ENCODE measurements around the gene NAP1L5.

DNA sequence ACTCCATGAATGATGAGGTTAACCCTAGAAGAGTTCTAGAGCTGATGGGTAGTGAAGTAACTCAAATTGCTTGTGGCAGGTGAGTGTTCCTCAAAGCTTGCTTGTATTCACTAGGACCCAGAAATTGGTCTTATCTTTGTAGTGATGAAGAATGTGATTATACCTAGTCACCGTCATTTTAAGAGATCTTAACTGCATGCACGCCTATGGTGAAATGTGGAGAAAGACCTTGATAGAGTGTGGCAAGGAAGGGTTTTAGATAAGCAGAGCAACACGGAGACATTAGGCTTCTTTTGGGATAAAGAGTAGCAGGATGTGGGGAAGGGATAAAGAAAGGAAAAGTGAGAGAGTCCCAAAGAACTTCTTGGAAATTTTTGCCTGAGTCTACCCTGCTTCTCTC lies 42.4 kb downstream of the NAP1L5 start:
- TF ChIP-seq GTF2E2 (tag; IDR thresholded peaks at IDR 0.05) (no peak), HNRNPL (IDR thresholded peaks at IDR 0.05; ENCODE audit: low read depth, low read length) (no peak), ZC3H4 (CRISPR knock-in tag; IDR thresholded peaks at IDR 0.05; ENCODE audit: borderline replicate concordance) (no peak), RCOR1 (IDR thresholded peaks at IDR 0.05; ENCODE audit: borderline replicate concordance in 1 of 2, low read depth in 2 of 2, low read length in 2 of 2) (no peak), ZNF384 (IDR thresholded peaks at IDR 0.05; ENCODE audit: low read depth, low read length) (no peak), SMARCC2 (IDR thresholded peaks at IDR 0.05; ENCODE audit: low read depth) (no peak), RAD21 (CRISPR knock-in tag; conservative IDR thresholded peaks at IDR 0.05 in 1 of 2, IDR thresholded peaks at IDR 0.05 in 1 of 2) (no peak), BRCA1 (IDR thresholded peaks at IDR 0.05) (no peak), BRCA1 (CRISPR knock-in tag; IDR thresholded peaks at IDR 0.05) (no peak), FOXK2 (conservative IDR thresholded peaks at IDR 0.05 in 1 of 2, IDR thresholded peaks at IDR 0.05 in 1 of 2; ENCODE audit: low read depth in 2 of 2) (no peak), SAFB2 (IDR thresholded peaks at IDR 0.05; ENCODE audit: borderline replicate concordance, low read depth, low read length, severe bottlenecking) (no peak)
- TF ChIP-seq, protein P1, sequence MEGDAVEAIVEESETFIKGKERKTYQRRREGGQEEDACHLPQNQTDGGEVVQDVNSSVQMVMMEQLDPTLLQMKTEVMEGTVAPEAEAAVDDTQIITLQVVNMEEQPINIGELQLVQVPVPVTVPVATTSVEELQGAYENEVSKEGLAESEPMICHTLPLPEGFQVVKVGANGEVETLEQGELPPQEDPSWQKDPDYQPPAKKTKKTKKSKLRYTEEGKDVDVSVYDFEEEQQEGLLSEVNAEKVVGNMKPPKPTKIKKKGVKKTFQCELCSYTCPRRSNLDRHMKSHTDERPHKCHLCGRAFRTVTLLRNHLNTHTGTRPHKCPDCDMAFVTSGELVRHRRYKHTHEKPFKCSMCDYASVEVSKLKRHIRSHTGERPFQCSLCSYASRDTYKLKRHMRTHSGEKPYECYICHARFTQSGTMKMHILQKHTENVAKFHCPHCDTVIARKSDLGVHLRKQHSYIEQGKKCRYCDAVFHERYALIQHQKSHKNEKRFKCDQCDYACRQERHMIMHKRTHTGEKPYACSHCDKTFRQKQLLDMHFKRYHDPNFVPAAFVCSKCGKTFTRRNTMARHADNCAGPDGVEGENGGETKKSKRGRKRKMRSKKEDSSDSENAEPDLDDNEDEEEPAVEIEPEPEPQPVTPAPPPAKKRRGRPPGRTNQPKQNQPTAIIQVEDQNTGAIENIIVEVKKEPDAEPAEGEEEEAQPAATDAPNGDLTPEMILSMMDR (IDR thresholded peaks at IDR 0.05 in 2 of 3, conservative IDR thresholded peaks at IDR 0.05 in 1 of 3; ENCODE audit: insufficient read depth in 2 of 3, low read depth in 1 of 3, low read length in 3 of 3) = no peak
- TF ChIP-seq, protein P2, sequence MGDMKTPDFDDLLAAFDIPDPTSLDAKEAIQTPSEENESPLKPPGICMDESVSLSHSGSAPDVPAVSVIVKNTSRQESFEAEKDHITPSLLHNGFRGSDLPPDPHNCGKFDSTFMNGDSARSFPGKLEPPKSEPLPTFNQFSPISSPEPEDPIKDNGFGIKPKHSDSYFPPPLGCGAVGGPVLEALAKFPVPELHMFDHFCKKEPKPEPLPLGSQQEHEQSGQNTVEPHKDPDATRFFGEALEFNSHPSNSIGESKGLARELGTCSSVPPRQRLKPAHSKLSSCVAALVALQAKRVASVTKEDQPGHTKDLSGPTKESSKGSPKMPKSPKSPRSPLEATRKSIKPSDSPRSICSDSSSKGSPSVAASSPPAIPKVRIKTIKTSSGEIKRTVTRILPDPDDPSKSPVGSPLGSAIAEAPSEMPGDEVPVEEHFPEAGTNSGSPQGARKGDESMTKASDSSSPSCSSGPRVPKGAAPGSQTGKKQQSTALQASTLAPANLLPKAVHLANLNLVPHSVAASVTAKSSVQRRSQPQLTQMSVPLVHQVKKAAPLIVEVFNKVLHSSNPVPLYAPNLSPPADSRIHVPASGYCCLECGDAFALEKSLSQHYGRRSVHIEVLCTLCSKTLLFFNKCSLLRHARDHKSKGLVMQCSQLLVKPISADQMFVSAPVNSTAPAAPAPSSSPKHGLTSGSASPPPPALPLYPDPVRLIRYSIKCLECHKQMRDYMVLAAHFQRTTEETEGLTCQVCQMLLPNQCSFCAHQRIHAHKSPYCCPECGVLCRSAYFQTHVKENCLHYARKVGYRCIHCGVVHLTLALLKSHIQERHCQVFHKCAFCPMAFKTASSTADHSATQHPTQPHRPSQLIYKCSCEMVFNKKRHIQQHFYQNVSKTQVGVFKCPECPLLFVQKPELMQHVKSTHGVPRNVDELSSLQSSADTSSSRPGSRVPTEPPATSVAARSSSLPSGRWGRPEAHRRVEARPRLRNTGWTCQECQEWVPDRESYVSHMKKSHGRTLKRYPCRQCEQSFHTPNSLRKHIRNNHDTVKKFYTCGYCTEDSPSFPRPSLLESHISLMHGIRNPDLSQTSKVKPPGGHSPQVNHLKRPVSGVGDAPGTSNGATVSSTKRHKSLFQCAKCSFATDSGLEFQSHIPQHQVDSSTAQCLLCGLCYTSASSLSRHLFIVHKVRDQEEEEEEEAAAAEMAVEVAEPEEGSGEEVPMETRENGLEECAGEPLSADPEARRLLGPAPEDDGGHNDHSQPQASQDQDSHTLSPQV (IDR thresholded peaks at IDR 0.05) = no peak
- TF ChIP-seq, protein P3, sequence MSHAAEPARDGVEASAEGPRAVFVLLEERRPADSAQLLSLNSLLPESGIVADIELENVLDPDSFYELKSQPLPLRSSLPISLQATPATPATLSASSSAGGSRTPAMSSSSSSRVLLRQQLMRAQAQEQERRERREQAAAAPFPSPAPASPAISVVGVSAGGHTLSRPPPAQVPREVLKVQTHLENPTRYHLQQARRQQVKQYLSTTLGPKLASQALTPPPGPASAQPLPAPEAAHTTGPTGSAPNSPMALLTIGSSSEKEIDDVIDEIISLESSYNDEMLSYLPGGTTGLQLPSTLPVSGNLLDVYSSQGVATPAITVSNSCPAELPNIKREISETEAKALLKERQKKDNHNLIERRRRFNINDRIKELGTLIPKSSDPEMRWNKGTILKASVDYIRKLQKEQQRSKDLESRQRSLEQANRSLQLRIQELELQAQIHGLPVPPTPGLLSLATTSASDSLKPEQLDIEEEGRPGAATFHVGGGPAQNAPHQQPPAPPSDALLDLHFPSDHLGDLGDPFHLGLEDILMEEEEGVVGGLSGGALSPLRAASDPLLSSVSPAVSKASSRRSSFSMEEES (CRISPR knock-in tag; IDR thresholded peaks at IDR 0.05) = no peak

All from K562 (cell line).